Measurements from ENCODE around the gene RSPO3.

- TF ChIP-seq CTCF (IDR thresholded peaks at IDR 0.05) (no peak), POLR2A (IDR thresholded peaks at IDR 0.05) (no peak)
Observed at GRCh38 chr6:127090051-127090450, 28.4 kb upstream of the RSPO3 start.

Data from Peyer's patch (tissue), 4 donors.